DMS53 treated with DMSO at 0.1 percent for 48 hours (cell line): Measurements from ENCODE around the gene TOMM20L.

ENCODE experiments used
- DNase-seq: peaks from one replicate; lab custom pipeline; 2025; ENCODE audit not compliant: unreplicated experiment; lab: John Stamatoyannopoulos, UW

The TOMM20L gene

DNA sequence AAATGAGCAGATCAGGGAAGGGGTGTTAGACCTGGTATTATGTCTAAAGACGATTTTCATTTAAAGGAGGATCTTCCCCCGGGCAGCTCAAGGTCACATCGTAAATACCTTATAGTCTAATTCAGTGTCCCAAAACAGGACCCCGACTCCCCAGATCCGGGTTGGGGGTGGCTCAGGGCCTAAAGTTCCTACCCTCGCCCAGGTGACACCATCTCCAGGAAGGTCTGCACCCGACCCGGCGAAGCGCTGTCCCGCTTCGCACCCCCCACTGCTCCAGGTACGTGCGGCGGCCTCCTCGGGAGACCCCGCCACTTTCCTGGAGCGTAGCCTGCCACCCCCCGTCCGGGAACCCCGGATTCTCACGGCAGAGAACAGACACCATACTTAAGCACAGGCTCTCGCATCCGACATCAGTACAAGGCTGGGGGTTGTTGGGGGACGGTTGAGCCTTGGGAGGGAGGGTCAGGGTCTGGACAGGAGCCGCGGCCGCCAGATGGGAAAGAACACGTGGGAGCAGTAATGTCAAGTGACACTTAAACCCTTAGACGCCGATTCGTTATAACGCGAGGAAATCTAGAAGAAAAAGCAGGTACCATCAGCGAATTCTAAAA, 31.0 kb downstream of the TOMM20L start:
- DNase-seq = peak; percentile 45

DNA sequence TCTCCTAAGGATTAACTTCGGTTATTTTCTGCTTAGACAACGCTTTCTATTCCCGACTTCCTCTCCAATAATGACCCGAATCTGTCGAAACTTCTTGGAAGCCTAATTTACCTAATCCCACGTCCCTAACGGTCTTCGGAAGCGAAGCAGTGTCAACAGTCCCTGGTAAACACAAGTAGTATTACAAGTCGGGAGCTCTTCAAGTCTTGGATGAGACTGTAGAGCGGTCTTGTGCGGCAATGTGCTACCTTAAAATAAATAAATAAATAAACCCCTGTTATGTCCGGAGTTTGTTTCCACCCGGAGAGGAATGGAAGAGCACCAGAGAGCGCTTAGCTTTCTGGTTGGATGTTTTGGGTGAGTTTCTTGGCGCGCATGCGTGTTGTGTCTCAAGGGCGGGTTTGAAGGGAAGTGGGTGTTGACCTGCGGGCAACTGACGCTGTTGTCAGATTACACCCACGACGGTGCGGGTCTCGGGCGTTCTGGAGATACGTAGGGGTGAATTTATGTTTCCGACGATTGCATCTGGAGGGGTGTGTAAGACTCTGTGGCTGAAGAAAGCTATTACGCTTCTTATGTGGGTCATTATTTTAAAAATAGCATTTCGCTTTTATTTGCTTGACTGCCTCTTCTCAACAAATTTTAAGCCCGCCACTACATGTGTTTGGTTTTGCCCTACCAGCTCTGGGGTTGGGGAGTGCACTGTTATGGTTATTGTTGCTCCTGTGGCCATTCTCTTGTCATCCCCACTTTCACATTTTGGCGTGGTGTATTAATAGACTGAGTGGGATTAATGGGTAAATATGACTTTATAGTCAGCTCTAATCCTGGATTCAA, 31.8 kb downstream of the TOMM20L start, which contains the start of the genes KIAA0586 and TIMM9:
KIAA0586 (plus strand) TSS at position 439 of the 837 bp plus-strand sequence. CDS start 546 bp downstream, outside the sequence.
TIMM9 (minus strand) TSS at position 251 of the 837 bp plus-strand sequence. CDS start 15,586 bp downstream, outside the sequence.
- DNase-seq = peak; percentile 85

DNA sequence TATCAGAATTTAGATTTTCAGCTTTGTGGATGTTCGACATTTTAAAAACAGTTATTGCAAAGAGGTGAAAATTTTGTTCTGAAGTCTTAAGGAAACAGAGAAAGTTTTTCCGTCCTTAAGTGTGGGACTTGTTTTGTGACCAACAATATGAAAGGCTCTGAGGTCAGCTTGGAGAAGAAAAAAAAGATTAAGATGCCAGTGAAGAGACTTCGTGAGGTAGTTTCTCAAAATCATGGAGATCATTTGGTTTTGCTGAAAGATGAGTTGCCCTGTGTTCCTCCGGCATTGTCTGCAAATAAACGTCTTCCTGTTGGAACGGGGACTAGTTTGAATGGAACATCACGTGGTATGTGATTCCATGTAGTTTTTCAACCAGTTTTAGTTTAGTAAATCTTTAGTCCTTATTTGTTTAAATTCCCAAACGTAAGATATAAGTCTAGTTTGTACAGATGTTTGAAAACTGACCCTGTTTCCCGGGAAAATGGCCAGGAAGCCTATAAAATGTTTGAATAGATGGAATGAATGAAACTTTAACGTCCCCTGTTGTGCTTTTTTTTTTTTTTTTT, 32.5 kb downstream of the TOMM20L start:
- peak; percentile 27 for DNase-seq

DNA sequence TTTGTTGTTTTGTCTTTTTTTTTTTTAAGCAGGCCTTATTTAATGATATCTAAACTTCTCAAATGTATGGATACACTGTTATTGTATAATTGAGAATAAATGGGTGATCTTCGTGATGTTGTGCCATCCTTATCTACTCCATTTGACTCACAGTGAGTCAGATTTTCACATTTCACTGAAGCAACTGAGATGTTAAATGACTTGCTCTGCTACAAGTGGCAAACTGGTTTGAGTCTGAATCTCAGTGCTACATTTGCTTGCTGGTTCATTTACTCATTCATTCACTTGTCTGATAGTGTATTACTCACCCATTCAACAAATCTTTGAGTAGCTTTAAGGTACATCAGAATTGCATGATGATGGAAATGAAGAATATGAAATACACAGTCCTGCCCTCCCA, 34.4 kb downstream of the TOMM20L start:
- no peak for DNase-seq

DNA sequence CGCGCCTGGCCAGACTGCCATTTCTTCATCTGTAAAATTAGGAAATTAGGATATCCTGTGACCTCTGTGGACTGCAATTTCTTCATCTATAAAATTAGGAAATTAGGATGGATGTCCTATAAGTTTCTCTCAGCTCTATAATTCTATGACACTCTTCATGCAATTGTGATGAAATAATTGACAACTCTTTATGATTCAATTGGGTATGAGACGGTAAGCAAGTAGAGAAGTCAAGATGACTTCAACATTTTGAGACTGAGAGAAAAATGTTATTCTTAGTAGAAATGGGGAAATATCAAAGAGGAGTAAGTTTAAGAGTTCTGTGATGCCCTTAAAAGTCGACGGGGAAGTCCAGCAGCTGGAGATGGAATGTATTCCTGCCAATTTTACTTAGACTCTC, 43.7 kb downstream of the TOMM20L start:
- no peak for DNase-seq

DNA sequence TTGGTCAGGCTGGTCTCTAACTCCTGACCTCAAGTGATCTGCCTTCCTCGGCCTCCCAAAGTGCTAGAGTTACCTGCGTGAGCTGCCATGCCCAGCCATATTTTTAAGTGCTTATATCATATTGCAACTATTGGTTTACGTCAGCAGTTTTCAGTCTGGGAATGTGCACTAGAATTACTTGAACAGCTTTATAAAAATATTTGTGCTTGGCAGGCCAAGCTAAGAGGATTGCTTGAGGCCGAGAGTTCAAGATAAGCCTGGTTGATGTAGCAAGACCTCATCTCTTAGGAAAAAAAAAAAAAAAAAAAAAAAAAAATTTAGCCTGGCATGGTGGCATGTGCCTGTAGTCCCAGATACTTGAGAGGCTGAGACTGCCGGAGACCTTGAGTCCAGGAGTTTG, 48.9 kb downstream of the TOMM20L start:
- DNase-seq = no peak

DNA sequence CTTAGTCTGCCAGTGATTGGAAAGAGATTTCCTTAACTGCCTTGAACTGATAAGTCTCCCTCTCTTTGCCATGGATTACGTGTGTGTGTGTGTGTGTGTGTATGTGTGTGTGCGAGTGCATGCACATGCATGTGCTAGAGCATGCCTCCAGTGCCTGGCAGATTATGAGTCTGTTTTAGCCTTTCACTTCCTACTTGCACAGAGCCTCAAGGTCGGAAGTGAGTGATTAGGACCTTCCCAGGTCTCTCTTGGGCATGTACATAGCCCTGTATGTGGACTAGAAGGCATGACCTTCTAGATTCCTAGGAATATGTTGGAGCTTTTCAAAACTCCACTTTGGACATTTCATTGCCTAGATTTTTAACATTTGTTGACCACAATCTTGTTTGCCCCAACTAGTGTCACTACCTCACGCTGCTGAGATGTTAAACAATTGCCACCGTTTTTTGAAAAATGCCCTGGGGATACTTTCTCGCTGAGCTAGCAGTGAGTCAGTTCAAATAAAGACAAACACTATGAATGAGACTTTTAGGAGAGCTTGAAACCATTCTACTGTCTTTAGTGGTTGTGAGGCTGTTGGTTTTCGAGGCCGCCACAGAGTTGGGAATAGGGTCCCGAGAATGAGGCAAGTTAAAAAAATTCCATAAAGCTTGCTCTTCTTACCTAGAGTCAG, 60.0 kb downstream of the TOMM20L start:
- DNase-seq = no peak
